Stimulated activated CD4-positive, alpha-beta T cell treated with anti-CD3 and anti-CD28 coated beads, Interleukin-4, amount 100 ng/mL, for 48 hours (primary cell): ENCODE results near the gene RHOD.

Experiments
- DNase-seq, 2 donors: peaks; one replicate each; pipeline ENCODE4 v3.0.0-alpha.2; 2020; ENCODE audit warnings: low read depth in 2 of 2

RHOD gene

GRCh38 chr11:67032830-67033551 lies 23.7 kb upstream of the RHOD start:
- DNase-seq, result no peak

- no peak for DNase-seq
These were observed 22.9 kb upstream of the RHOD start for GRCh38 chr11:67033661-67034166.

- no peak for DNase-seq
These were observed 22.3 kb upstream of the RHOD start for GRCh38 chr11:67034350-67034749.

- no peak for DNase-seq
These were observed 16.5 kb upstream of the RHOD start for GRCh38 chr11:67040147-67040546.

GRCh38 chr11:67041602-67042001 lies 15.0 kb upstream of the RHOD start:
- DNase-seq, result no peak

GRCh38 chr11:67043572-67044349 lies 12.9 kb upstream of the RHOD start:
- no peak for DNase-seq

GRCh38 chr11:67044496-67044895 lies 12.2 kb upstream of the RHOD start:
- no peak for DNase-seq

- DNase-seq, result no peak
These were observed 11.3 kb upstream of the RHOD start for GRCh38 chr11:67045314-67045713.

GRCh38 chr11:67048515-67049130 lies 8.0 kb upstream of the RHOD start:
- DNase-seq, result no peak

- no peak for DNase-seq
These were observed 6.5 kb upstream of the RHOD start for GRCh38 chr11:67050139-67050538.

- no peak for DNase-seq
These were observed 5.3 kb upstream of the RHOD start for GRCh38 chr11:67051180-67051893.

GRCh38 chr11:67051945-67052488 lies 4.6 kb upstream of the RHOD start:
- DNase-seq, result no peak

GRCh38 chr11:67052891-67053290 lies 3.8 kb upstream of the RHOD start:
- DNase-seq, result no peak

- DNase-seq, result peak; percentile 38 to 45
These were observed 2.7 kb upstream of the RHOD start for GRCh38 chr11:67053896-67054329.

GRCh38 chr11:67054346-67054835 lies 2.3 kb upstream of the RHOD start:
- DNase-seq, result no peak

- DNase-seq, result peak; percentile 29 to 30
These were observed 1.7 kb upstream of the RHOD start for GRCh38 chr11:67054836-67055523.

GRCh38 chr11:67055812-67056211 lies 835 bp upstream of the RHOD start:
- DNase-seq, result no peak

GRCh38 chr11:67057205-67057672 lies 592 bp downstream of the RHOD start:
- no peak for DNase-seq

GRCh38 chr11:67058506-67058905 lies 1.9 kb downstream of the RHOD start:
- DNase-seq, result no peak

GRCh38 chr11:67059671-67060070 lies 3.0 kb downstream of the RHOD start:
- DNase-seq, result no peak

GRCh38 chr11:67060111-67060522 lies 3.5 kb downstream of the RHOD start:
- DNase-seq, result no peak
